Ishikawa (cell line): Measurements from ENCODE around the gene MRTFB.

ENCODE experiments used
- CEBPB ChIP-seq: IDR thresholded peaks from 2 replicates; pipeline ENCODE4 v1.6.1; 2012
- CREB1 ChIP-seq: IDR thresholded peaks from 2 replicates; pipeline ENCODE4 v1.6.1; 2012; ENCODE audit warnings: low read depth
- EGR1 ChIP-seq: IDR thresholded peaks from 2 replicates; pipeline ENCODE4 v1.6.1; 2012
- EP300 ChIP-seq: IDR thresholded peaks from 2 replicates; pipeline ENCODE4 v1.6.1; 2012; ENCODE audit warnings: borderline replicate concordance
- FOXM1 ChIP-seq: IDR thresholded peaks from 2 replicates; pipeline ENCODE4 v1.6.1; 2012; ENCODE audit warnings: low read depth, borderline replicate concordance
- NFIC ChIP-seq: IDR thresholded peaks from 2 replicates; pipeline ENCODE4 v1.6.1; 2012
- RAD21 ChIP-seq: IDR thresholded peaks from 2 replicates; pipeline ENCODE4 v1.6.1; 2012; ENCODE audit warnings: low read depth
- TAF1 ChIP-seq: IDR thresholded peaks from 2 replicates; pipeline ENCODE4 v1.6.1; 2012; ENCODE audit warnings: low read depth, mild to moderate bottlenecking
- TCF12 ChIP-seq: IDR thresholded peaks from 2 replicates; pipeline ENCODE4 v1.6.1; 2012; ENCODE audit warnings: low read depth
- TEAD4 ChIP-seq: IDR thresholded peaks from 2 replicates; pipeline ENCODE4 v1.6.1; 2012
- YY1 ChIP-seq: IDR thresholded peaks from 2 replicates; pipeline ENCODE4 v1.6.1; 2012; ENCODE audit warnings: low read depth
- ZBTB7A ChIP-seq: IDR thresholded peaks from 2 replicates; pipeline ENCODE4 v1.6.1; 2012; ENCODE audit warnings: low read depth
- TF ChIP-seq, protein P1 (sequence below): IDR thresholded peaks from 2 replicates; pipeline ENCODE4 v1.6.1; 2012; ENCODE audit warnings: low read depth, mild to moderate bottlenecking
- TF ChIP-seq, protein P2 (sequence below): IDR thresholded peaks from 2 replicates; pipeline ENCODE4 v1.6.1; 2012
- TF ChIP-seq, protein P3 (sequence below): IDR thresholded peaks from 2 replicates; pipeline ENCODE4 v1.6.1; 2012

MRTFB gene

DNA sequence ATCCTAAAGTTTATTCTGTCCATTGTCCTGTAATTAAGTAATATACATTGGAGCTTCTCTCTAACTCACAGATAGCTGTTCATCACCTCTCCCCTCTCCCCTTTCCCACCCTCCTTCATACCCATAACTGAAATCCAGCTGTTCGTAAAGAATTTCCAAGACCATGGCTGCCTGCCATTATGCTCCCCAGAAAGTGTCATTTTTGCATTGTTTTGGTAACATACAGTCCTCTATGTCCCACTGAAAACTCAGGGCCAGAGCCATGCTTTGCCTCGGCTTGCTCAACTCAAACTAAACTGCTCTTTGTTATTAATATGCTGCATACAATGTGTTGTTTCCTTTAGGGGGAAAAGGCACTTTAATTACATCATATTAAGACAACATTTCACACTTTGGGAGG, 132.0 kb downstream of the MRTFB start:
- TF ChIP-seq TEAD4 (no peak), RAD21 (no peak), CEBPB (no peak), FOXM1 (no peak), TAF1 (no peak), NFIC (no peak), CREB1 (no peak)
- TF ChIP-seq, protein P1, sequence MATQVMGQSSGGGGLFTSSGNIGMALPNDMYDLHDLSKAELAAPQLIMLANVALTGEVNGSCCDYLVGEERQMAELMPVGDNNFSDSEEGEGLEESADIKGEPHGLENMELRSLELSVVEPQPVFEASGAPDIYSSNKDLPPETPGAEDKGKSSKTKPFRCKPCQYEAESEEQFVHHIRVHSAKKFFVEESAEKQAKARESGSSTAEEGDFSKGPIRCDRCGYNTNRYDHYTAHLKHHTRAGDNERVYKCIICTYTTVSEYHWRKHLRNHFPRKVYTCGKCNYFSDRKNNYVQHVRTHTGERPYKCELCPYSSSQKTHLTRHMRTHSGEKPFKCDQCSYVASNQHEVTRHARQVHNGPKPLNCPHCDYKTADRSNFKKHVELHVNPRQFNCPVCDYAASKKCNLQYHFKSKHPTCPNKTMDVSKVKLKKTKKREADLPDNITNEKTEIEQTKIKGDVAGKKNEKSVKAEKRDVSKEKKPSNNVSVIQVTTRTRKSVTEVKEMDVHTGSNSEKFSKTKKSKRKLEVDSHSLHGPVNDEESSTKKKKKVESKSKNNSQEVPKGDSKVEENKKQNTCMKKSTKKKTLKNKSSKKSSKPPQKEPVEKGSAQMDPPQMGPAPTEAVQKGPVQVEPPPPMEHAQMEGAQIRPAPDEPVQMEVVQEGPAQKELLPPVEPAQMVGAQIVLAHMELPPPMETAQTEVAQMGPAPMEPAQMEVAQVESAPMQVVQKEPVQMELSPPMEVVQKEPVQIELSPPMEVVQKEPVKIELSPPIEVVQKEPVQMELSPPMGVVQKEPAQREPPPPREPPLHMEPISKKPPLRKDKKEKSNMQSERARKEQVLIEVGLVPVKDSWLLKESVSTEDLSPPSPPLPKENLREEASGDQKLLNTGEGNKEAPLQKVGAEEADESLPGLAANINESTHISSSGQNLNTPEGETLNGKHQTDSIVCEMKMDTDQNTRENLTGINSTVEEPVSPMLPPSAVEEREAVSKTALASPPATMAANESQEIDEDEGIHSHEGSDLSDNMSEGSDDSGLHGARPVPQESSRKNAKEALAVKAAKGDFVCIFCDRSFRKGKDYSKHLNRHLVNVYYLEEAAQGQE, result no peak
- TF ChIP-seq, protein P2, sequence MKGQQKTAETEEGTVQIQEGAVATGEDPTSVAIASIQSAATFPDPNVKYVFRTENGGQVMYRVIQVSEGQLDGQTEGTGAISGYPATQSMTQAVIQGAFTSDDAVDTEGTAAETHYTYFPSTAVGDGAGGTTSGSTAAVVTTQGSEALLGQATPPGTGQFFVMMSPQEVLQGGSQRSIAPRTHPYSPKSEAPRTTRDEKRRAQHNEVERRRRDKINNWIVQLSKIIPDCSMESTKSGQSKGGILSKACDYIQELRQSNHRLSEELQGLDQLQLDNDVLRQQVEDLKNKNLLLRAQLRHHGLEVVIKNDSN, result no peak
- TF ChIP-seq, protein P3, sequence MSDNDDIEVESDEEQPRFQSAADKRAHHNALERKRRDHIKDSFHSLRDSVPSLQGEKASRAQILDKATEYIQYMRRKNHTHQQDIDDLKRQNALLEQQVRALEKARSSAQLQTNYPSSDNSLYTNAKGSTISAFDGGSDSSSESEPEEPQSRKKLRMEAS, result no peak

DNA sequence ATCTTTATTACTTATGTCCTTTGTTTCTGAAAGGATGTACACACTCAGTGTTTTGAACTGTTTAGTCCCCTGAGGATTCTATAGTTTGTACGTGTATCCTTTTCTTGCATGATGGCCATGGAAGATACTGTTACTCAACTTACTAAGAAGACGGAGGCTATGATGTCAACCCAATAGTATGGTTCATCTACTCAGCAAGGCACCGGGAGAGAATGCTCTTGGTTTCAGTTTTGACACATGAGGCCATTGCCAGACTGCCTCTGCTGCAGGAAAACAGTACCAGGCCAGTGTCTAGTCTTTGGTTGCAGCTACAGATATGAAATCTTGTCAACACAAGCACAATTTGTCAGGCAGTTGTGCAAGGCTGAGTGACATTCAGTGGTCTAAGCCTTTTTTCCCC, 134.5 kb downstream of the MRTFB start:
- TF ChIP-seq CEBPB, result no peak
- no peak for TF ChIP-seq EGR1

DNA sequence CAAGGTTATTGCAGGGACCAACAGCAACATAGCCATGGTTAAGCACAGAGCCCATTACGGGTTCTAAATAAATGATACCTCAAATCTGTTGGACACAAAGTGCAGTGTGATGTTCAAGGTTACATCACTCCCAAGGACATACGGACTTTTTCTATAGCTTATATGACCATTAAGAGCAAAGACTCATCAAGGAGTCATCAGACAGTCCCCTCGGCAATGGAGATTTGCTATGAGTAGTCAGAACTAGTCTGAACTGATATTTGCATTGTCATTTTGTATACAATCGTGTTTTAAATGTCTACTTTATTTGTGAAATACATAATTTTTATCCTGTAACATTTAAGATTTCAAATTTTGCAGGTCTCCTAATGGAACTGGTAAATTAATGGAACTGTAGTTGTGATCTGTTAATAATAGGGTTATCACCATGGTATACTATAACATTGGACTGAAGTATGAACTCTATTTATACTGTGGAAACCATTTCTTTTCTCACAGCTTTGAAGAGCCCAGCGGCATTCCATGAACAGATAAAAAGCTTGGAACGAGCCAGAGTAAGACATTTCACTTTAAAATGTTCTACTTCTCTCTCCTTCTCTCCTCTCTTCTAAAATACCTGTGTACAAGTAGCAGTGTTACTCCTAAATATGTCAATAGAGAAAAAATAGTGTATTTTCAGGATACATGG, 140.9 kb downstream of the MRTFB start:
- no peak for TF ChIP-seq FOXM1
- TF ChIP-seq CEBPB, result no peak
- TF ChIP-seq CREB1, result no peak
- TF ChIP-seq, protein P2, result no peak
- no peak for TF ChIP-seq EGR1
- no peak for TF ChIP-seq NFIC

DNA sequence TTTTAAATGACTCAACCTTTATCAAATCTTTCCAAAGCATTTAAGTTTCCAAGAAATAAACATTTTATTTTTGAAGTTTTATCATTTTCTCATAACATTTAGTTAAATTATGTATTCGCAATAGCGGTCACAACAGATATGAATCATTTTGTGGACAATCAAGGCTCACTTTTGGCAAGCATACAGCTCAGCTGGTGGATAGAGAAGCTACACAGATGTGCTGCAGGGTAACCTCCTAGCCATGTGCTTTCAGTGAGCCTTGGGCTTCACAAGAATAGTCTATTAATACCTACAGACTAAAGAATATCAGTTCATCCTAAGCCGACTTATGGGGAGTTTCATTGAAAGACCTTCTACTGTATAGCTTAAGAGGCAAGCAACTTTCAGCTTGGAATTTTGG, 144.8 kb downstream of the MRTFB start:
- no peak for TF ChIP-seq CREB1

DNA sequence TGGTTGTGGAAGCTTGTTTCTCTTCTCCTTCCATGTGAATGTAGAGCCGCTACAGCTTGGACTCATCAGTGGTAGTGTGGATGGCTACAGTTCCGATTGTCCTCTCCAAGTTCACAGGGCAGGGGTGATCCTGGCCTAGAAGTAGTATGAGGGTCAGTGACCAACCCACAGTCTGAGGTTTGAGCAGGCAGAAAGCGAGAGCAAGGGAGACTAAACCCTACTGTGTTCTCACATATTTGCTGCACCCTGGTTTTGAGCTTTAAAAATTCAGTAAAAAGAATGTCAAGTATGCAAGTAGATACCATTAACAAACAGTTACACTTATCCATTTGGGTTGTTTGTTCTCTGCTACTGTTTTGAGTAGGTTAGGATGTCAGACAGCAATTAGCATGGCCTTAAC, 148.9 kb downstream of the MRTFB start:
- TF ChIP-seq YY1, result no peak
- TF ChIP-seq FOXM1, result no peak
- TF ChIP-seq, protein P1, result no peak
- TF ChIP-seq TAF1, result no peak
- TF ChIP-seq, protein P2, result no peak
- no peak for TF ChIP-seq TCF12

DNA sequence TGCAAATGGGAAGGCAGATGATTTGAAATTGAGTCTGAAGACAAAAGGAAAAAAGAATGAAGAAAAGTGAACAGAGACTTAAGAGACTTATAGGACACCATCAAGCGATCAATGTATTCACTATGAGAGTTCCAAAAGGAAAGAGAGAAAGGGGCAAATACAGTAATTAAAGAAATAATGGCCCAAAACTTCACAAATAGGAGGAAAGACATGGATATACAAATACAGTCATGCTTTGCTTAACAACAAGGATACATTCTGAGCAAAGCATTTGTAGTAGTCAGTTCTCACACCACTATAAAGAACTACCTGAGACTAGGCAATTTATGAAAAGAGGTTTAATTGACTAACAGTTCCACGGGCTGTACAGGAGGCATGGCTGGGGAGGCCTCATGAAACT, 152.5 kb downstream of the MRTFB start:
- TF ChIP-seq EP300, result no peak
- no peak for TF ChIP-seq EGR1
- TF ChIP-seq CREB1, result no peak
- TF ChIP-seq, protein P2, result no peak
- no peak for TF ChIP-seq NFIC
- TF ChIP-seq, protein P3, result no peak
- TF ChIP-seq TEAD4, result no peak
- TF ChIP-seq FOXM1, result no peak
- TF ChIP-seq RAD21, result no peak
- TF ChIP-seq TAF1, result no peak
- TF ChIP-seq YY1, result no peak
- TF ChIP-seq CEBPB, result no peak
- TF ChIP-seq ZBTB7A, result no peak
- no peak for TF ChIP-seq TCF12
- TF ChIP-seq, protein P1, result no peak
